Left lobe of liver (tissue), 2 donors: ENCODE data around the gene FARP1. TPM values are rescaled to one million over a fixed set of nuclear protein-coding genes. Genes with fewer than 3 reads are reported as not detected.
"Not testable (repeated sequence)": the region's sequence is repeated elsewhere in the genome, so short reads cannot be mapped to it uniquely, and the experiment has no call there.

Source experiments
- ATAC-seq: fragments of 200-7000 bp; cut with Tn5 transposase; one replicate; pipeline ENCODE4 v1.9.1; 2020; ENCODE audit warnings: mild to moderate bottlenecking, moderate library complexity
- DNase-seq: peaks from one replicate; pipeline ENCODE4 v3.0.0-alpha.2; 2020; ENCODE audit warnings: low spot score
- total RNA-seq: library from RNA; stranded (reverse); gene quantifications from one replicate; pipeline ENCODE4 v1.2.1, GENCODE V29; 2021
- donor health status: DM: no; HTN: no; CAD: no; lungs with moderate emphysema.
- donor health status: DM: no; HTN: yes; CAD: no.

Gene FARP1
- total RNA-seq, 1 donor from 2014 or later: 78.8 TPM

DNA sequence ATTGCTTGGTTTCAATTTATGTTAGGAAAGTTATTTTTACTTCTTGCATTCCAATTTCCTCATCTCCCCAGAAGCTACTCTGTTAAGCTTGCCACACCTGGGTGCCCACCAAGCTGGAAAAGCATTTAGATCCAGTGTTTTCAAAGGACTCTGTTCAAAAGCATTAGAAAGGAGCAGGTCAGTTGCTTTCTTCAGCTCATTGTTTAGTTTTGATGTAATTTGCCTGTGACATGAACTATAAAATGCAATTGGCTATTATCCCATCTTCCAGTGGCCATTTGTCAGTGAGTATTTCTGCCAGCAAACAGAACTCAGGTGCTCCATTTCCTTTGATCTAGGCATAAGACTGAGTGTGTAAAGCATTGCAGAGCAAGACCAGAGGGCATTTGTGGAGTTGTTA lies 80.8 kb downstream of the FARP1 start:
- ATAC-seq: no peak
- DNase-seq: no peak

DNA sequence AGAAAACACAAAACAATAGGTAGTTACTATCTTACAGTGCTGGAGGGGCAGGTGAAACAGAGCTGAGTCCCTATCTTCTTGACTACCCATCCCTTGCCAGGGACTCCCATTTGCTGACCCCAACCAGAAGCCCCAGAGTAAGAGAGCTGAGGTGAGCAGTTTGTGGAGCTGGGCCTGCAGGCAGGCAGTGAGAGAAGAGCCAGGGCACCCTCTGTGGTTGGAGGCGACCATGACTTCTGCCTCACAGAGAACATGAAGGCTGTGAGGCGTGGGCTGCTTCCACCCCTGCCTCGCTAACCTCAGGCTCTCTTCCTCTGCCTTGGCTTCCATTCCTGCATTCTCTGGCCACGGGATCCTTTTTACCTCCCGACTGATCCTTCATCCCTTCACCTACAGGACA lies 81.7 kb downstream of the FARP1 start:
- DNase-seq (no peak), ATAC-seq (peak; percentile 29)

DNA sequence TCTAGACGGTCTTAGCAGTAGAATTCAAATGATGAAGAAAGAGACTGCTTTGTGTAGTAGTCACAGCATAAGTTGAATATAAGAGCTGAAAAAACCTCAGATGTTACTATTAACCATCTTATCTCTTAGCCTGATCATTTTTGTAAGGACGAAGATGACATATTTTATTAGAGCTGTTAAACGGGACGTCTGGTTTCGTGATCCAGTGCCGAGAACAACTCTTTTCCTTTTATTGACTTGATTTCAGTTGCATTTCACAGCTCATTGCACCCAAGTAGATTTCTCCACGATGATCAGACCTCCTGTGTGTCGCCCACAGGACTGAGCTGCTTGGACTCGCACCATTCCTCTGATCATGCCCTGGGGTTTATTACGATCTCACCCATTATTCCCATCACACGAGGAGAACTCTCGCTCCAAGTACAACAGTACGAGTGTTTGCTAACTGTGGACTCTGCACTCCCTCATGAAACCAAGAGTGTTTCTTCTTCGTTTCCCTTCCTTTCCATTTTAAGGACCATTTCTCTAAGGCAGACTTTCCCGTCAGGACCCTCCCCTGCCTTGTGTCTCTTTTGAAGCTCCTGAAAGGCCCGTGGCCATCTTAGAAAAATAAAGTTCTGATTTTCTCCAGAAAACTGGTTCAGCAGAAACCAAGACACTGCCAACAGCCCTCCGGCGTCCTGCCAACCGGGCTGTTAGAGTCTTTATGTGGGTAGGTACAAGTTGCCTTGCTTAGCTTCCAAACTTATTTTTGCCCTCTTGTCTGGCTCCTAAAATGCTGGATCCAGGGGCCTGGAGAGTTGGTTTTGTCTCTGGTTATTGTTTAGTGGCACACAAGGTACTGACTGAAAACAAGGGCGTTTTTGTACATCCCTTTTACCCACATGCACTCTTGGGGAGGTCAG lies 82.4 kb downstream of the FARP1 start:
- peak; percentile 86 for ATAC-seq

DNA sequence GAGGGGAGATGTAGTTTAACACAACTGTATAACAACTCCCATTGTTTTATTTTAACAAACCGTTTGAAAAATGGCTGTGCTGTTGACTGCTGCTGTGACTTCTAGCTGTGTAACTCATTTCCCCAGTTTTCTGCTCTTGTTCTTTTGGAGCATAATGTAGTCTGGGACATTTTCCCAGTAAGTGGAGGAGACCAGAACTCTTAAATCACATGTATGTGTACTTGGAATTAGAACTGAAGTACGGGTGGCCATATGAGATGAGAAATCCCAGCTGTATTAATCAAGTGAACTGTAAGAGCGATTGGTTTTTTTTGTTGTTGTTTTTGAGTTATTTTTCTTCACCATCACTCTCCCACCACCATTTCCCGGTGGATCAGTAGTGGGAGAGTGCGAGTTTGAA lies 83.6 kb downstream of the FARP1 start:
- ATAC-seq: no peak

More for the DNA sequence above, 82.4 kb downstream of the FARP1 start:
- no peak for DNase-seq

DNA sequence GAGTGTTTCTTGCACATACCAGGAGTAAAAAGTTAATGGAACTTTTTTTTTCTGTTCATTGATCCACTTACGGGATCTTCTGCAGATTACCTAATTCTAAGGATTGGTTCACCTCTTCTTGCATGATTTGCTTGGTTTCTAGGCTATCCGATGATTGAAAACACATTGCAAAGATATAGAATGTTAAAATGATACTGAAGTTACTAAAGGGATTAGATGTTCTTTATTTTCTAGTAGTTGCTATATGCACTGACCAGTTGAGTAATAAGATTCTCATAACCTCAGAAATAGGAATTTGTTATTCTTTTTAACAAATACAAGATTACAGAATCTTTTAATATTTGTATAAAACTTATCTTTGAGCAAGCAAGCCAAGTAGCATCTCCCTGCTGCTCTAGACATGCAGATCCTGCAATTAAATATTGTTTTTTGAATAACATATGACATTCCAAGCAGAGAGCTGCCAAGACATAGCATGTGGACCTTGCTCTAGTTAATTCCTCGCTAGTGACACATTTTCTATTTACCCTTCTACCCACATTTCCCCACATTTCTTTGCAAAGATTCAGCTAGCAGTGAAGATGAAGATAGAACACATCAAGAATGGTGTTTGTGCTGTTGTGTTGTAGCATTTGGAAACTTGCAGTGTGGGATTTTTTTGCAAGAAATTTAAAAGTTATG lies 85.9 kb downstream of the FARP1 start:
- no peak for DNase-seq
- ATAC-seq: peak; percentile 45

More for the DNA sequence above, 83.6 kb downstream of the FARP1 start:
- DNase-seq: no peak

DNA sequence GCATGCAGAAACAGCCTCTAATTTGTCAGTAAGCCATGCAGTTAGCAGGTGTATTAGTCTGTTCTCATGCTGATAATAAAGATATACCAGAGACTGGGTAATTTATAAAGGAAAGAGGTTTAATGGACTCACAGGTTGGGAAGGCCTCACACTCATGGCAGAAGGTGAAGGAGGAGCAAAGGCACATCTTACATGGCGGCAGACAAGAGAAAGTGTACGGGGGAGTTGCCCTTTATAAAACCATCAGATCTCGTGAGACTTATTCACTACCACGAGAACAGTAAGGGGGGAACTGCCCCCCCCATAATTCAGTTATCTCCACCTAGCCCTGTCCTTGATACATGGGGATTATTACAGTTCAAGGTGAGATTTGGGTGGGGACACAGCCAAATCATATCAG lies 87.9 kb downstream of the FARP1 start:
- not testable (repeated sequence) for DNase-seq, ATAC-seq

DNA sequence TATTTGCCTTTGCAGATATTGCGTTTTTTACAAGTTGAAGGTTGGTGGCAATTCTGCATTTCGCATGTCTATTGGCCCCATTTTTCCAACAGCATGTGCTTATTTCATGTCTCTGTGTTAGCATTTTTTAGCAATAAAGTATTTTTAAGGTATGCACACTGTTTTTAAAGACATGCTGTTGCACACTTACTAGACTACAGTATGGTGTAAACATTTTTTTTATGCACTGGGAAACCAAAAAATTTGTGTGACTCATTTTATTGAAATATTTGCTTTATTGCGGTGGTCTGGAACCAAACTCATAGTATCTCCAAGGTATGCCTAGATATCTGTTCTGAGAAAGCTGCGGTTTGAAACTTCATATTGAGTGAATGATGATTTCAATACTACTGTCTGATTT lies 89.6 kb downstream of the FARP1 start:
- no peak for DNase-seq
- no peak for ATAC-seq

DNA sequence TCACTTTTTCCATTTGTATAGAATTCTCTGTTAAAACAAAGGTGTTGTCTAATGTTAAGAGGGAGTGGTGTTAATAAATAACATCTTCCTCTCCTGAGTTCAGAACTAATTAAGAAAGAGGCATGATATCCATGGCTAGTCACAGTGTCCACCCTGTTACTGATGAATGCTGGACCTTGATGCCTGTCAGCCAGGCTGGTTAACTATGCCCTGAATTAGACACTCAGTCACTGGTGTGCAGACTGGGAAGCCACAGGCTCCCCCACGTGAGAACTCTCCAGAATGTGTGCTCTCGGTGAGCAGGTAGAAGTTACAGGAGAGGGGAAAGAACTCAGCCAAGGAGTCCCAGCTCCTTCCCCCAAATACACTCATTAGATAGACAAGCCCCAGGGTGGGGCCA lies 90.2 kb downstream of the FARP1 start:
- ATAC-seq (peak; percentile 63), DNase-seq (no peak)

DNA sequence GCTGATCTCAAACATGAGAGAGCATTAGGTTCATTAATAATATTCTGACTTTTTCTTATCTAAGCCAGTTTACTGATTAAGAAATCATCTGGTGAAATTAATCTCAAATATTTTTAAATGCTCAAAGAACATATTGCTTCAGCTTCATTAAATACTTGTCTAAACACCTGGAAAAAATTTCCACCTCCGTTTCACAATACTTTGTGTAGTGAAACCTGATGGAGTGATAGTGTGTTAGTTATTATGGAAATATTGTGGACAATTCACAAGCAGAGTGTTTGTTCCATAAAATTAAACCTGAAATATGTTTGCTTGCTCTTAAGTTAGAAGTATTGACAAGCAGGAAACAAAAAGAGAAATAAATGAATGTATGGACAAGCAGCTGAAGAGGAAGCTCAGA lies 91.5 kb downstream of the FARP1 start:
- peak; percentile 51 for ATAC-seq

DNA sequence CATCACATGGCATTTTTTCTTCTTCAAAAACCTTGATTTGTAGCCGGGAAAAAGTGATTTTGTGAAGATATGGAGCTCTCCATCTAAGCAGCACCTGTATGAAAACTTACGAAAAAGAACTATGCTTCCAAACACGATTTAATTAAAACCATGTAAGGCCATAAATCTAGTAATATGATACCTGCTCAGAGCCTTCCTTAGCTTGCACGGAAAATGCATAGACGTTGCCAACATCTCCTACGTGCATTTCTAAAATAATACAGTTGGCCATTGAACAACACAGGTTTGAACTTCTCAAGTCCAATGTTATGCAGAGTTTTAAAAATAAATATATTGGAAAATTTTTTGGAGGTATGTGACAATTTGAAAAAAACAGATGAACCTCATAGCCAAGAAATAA lies 93.3 kb downstream of the FARP1 start:
- no peak for ATAC-seq
- DNase-seq: no peak

More for the DNA sequence above, 91.5 kb downstream of the FARP1 start:
- no peak for DNase-seq

DNA sequence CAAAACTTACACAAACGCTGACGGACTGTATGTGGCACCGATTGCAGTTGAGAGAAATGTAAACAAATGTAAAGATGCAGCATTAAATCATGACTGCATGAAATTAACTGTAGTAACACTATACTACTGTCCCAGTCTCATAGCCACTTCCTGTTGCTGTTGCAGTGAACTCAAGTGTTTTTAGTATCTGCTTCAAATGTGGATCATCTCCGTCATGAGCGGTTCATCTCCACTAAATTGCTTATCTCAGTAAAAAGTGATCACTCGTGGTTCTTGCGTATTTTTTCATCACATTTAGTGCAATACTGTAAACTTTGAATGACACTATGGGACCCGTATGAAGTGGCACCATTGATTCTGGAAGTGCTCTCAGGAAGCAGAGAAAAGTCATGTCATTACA lies 94.4 kb downstream of the FARP1 start:
- ATAC-seq (no peak), DNase-seq (no peak)

DNA sequence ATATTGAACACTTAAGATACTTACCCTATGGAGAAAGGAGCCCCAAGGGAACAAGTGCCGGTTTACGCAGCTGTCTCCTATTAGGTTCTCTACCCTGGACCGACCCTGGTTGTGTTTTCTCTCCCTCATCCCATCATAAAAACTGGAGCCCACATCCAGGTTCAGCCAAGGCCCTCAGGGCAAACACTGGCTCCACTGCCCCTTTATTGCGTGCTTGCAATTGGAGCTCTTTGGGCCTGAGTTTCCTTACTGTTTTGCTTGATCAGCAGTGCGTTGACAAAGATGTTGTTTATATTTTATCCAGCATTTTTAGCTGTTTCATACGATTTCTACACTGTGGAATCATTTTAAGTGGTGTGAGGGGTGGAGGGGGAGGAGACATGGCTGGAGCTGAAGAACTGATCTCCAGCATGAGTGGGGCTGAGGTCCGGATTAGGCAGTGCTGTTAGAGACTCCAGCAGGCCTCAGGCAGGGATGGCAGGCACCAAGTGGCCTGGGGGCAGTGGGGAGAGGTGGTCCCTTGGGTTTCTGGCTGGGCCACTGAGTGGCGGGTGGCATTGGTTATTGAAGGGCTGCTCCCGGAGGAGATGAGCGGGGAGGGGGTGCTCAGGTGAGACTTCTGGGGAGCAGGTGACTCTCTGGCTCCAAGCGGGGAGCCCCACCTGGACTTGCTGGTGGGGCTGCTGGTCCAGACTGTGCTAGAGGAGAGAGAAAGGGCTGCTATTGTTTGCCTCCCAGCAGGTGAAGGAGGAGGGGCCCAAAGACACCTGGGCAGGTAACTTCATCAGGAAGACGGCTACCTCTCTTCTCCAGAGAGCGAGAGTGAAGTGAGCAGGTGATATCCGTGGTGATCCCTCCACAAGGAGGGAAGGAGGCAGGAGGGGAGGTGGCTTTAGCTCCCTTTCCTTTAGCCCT lies 96.5 kb downstream of the FARP1 start:
- DNase-seq: no peak
- no peak for ATAC-seq

DNA sequence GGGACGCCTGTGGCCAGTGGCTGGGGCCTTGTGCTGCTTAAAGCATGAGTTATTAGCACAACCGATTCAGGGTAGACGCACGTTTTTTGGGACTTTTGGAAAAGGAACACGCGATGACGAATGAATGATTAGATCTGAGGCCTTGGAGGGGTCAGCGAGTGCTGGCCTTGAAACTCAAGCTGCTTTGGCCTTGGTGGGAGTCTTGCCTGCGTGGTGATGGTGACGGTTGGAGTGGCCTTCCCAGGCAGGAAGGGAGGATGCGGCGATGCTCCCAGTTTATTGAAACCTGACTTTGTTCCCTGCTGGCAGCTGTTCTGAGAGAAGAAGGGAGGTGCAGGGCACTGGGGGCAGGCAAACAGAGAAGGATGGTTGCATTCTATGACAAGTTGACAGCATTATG lies 97.2 kb downstream of the FARP1 start:
- DNase-seq (no peak), ATAC-seq (peak; percentile 42)

DNA sequence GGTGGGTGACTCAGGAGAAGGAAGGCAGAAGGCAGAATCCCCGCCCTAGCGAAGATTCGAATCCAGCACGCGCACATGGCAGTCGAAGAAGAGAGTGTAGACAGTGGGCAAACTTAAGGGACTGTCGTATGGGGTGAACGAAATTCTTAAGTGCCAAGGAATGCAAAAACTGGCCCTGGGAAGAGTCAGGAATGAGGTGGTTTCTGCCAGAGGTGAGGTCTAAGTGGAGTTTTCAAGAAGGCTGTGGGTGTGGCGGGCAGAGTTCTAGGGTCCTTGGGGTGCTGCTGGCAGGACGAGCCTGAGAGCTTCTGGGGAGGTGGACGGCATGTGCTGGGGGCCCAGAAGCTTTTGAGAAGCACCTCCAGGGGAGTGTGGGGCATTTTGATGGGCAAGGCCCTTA lies 98.1 kb downstream of the FARP1 start:
- DNase-seq: no peak
- no peak for ATAC-seq

DNA sequence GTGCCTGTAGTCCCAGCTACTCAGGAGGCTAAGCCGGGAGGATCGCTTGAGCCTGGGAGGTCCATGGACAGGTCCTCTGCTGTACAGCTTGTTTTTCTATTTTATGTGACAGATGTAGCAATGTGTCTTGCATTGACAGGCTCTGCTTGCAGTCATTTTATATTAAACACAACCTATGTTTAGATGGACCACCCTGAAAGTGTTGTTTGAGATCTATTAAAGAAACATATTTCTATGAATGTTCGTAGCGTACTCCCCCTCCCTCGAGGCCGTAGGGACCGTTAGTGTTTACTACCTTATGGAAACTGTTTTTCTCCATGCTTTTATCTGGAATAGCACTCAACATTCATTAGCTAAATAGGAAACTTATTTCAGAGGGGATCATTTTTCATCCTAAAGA lies 99.1 kb downstream of the FARP1 start:
- ATAC-seq (no peak), DNase-seq (no peak)

DNA sequence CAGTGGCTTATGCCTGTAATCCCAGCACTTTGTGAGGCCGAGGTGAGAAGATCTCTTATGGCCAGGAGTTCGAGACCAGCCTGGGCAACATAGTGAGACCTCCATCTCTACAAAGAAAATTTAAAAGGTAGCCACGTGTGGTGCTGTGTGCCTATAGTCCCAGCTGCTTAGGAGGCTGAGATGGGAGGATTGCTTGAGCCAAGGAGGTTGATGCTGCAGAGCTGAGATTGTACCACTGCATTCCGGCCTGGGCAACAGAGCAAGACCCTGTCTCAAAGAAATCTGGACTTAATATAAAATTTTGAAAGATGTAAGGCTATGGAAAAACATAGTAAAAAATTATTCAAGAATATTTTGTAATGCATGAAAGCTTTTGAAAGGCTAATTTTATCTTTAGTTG lies 99.5 kb downstream of the FARP1 start:
- no peak for DNase-seq
- ATAC-seq: no peak

DNA sequence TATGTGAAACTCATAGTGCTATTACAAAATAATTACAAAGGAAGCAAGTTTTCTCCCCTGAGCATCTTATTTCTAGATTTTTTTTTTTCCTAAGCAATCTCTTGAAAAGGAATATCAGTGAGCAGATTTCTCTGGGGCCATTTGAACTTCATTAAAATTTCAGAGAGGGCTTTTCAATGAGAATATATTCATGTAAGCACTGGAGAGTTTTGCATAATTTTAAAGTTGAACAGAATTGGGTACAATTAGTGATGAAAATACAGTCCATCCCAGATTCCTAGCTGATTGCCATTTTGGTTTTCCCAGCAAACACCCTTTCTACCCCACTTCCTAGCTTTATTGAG lies 101.0 kb downstream of the FARP1 start:
- ATAC-seq (no peak), DNase-seq (no peak)

DNA sequence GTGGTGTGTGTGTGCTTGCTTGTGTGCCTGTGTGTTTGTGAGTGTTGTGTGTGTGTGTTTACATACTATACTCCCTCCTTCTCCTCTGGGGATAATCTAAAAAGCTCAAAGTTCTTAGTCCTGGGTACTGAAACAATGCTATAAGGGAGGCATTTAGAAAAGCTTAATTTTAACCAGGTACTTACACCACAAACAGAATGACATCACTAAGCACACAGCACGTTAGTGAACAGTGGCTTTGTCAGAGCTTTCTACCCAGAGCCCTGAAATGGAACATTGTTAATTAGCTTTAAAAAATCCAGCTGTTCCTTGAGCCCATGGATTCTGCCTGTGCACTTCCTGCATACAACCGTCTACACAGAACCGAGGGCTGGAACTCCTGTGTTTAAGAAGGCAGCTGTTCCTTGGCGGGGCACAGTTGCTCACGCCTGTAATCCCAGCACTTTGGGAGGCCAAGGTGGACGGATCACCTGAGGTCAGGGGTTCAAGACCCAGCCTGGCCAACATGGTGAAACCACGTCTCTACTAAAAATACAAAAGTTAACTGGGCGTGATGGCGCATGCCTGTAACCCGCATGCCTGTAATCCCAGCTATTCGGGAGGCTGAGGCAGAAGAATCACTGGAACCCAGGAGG lies 103.8 kb downstream of the FARP1 start:
- ATAC-seq: peak; percentile 57
- no peak for DNase-seq

DNA sequence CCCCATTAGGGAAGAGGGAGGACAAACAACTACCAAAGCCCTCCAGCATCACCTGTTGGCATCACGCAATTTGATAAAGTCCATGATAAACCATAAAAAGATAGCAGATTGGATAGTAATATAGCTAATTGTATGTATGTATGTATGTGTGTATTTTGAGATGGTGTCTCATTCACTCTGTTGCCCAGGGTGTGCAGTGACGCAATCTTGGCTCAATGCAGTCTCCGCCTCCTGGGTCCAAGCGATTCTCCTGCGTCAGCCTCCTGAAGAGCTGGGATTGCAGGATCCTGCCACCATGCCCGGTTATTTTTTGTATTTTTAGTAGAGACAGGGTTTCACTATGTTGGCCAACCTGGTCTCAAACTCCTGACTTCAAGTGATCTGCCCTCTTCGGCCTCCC lies 108.8 kb downstream of the FARP1 start:
- ATAC-seq (peak; percentile 61), DNase-seq (no peak)

DNA sequence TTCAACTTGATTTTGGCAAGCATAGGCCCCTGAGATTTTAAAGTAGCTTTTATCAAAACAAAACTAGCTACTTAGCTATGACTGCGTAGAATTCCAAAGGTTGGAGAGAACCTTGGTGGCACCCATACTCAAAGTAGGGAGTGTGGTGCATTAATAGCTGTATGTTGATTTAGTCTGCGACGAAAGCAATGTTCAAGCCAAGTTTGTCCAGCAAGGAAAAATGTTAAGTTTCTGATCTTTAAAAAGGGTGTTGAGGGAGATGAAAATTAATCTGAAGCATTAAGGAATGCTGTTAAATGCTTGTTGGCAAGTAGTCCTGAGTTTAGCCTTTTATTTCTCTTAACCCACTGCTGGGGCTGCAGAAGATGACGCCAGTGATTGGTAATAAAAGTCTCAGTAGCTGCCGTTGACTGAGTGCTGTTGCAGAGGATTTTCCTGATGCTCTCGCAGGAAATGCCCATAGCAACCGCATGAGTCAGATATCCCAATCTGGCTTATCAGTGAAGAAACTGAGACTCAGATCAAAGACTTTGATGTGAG lies 110.1 kb downstream of the FARP1 start:
- no peak for ATAC-seq
- no peak for DNase-seq

DNA sequence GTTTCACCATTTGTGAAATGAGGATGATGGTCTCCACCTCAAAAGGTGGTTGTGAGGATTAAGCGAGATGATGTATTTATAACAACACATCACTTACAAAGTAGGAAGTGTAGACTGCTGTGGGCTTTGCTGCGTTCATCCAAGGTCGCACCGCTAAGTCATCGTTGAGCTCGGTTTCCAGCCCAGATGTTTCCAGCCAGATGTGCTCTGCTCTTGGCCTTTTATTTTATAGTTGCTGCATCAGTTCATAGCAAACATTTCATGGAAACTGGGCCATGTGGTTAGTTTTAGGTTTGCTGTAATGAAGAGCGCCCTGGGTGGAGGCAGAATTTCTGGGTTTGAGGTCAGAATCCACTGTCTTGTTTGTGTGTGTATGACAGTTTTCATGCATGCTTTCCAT lies 110.6 kb downstream of the FARP1 start:
- no peak for ATAC-seq
- DNase-seq: no peak
